Testis (tissue), 3 donors: Measurements from ENCODE around the gene TMEM91. TPM values are rescaled to one million over a fixed set of nuclear protein-coding genes. Genes with fewer than 3 reads are reported as not detected.

Experiments used
- DNase-seq: peaks from one replicate; pipeline ENCODE4 v3.0.0-alpha.2; 2019
- H3K27ac ChIP-seq, 2 donors: fragments of 200-600 bp; sonication (generic); one replicate each; pipeline ENCODE4 v1.5.1; 2019
- H3K27me3 ChIP-seq: fragments of 200-600 bp; sonication (generic); one replicate; pipeline ENCODE4 v1.5.1; 2019
- H3K36me3 ChIP-seq: fragments of 200-600 bp; sonication (generic); one replicate; pipeline ENCODE4 v1.5.1; 2017; ENCODE audit warnings: low read depth; ENCODE audit errors: missing control alignments
- H3K4me1 ChIP-seq: fragments of 200-600 bp; sonication (generic); one replicate; pipeline ENCODE4 v1.5.1; 2019
- H3K4me3 ChIP-seq, 2 donors: fragments of 200-600 bp; sonication (generic); one replicate each; pipeline ENCODE4 v1.5.1; 2017 to 2019
- H3K9me3 ChIP-seq: fragments of 200-600 bp; sonication (generic); one replicate; pipeline ENCODE4 v1.5.1; 2017
- CTCF ChIP-seq, 3 experiments: fragments of 450-650 bp in 2 of 3; fragments of 200-600 bp in 1 of 3; sonication (generic) in 1 of 3; IDR thresholded peaks; one replicate each; pipeline ENCODE4 v1.5.1; 2016 to 2019; ENCODE audit warnings: antibody characterized with exemption in 3 of 3, mild to moderate bottlenecking in 2 of 3, moderate library complexity in 1 of 3
- POLR2A ChIP-seq: fragments of 450-650 bp; IDR thresholded peaks from one replicate; pipeline ENCODE4 v1.6.1; 2017; ENCODE audit warnings: antibody characterized with exemption, mild to moderate bottlenecking, moderate library complexity
- WGBS, 2 donors: methylation state at CpG; one replicate each; pipeline ENCODE4 v1.1.5; 2018; 5-methylcytosine and 5-hydroxymethylcytosine counted together
- intact Hi-C: fragments of 100-400 bp; cut with DNase I; formaldehyde crosslinking; loops from one replicate; pipeline ENCODE4 v1.15.1; 2023; ENCODE audit warnings: low total_unique reads
- polyA plus RNA-seq: library from polyadenylated mRNA; stranded (reverse); fragments of 350-450 nt; fragmentation: Illumina TruSeq; extraction: RNeasy Lipid Tissue Mini Kit (QIAGEN cat#74804); gene quantifications from one replicate; pipeline ENCODE4 v1.2.3, GENCODE V29; 2014; ENCODE audit warnings: low read depth, low replicate concordance; ENCODE audit not compliant: insufficient read depth
- total RNA-seq, 2 donors: library from RNA; depleted of rRNA; stranded (reverse); fragments of >200 nt; gene quantifications; one replicate each; pipeline ENCODE4 v1.2.3, GENCODE V29; 2016

The TMEM91 gene
- total and polyA plus RNA-seq, 3 donors from 2014 or later: 17.0 to 33.2 (median 32.9) TPM

DNA sequence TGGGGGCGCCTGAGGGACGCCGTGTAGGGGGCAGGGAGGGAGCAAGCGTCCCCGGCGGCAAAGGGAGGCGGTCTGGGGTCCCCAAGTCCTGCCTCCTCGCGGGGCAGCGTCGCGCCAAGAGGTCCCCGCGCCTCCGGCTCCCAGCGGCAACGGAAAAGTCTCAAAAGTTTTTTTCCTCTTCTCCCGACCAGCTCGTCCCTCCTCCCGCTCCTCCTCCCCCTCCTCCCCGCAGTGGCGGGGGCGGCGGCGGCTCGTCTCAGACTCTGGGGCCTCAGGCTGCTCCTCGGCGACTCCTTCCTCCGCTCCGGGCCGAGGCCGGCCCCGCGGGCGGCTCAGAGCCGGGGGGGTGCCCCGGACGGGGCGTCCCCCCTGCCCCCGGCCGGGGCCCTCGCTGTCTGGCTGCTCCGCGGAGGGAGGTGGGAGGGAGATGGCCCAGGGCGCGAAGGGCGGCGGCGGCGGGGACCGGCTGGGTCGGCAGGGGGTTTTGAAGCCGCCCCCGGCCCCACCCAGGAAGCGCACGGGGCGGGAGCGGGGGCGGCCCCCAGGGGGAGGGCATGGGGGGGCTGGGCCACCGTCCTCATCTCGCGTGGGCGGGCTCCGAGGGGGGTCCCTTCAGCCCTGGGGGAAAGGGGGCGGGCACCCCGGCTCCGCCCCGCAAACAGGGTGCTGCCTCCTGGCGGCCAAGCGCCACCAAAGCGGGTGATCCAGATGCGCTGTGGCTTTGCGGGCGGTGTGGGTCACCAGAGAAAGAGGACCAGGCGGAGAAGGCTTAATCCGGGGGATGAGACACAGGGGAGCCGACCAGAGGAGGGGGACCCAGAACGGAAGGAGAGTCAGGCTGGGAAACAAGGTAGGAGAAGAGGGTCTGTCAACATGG lies 22.6 kb upstream of the TMEM91 start, which contains the start of gene TGFB1:
TGFB1 (minus strand) TSS at position 457 of the 877 bp plus-strand sequence. CDS start 878 bp downstream, outside the sequence.
- peak within 1 kb of the TSS; percentile 68 to 69 for H3K4me3 ChIP-seq
- peak; percentile 83 for DNase-seq
- no peaks in the 10 kb centered on the region for H3K9me3 ChIP-seq
- peak within 1 kb of the TSS; percentile 52 to 91 for H3K27ac ChIP-seq
- TF ChIP-seq POLR2A (no peak), CTCF (IDR thresholded peaks at IDR 0.05) (peak; percentile 48 to 87 (median 81))
- H3K27me3 ChIP-seq: no peaks in the 10 kb centered on the region
- intact Hi-C loops: no loop called here
- WGBS, 2 donors: 0 to 1% methylated on average over 18 to 76 of the region's 78 CpGs
- H3K36me3 ChIP-seq: no peaks in the 10 kb centered on the region
- peaks cover 8% of the 10 kb centered on the region for H3K4me1 ChIP-seq

DNA sequence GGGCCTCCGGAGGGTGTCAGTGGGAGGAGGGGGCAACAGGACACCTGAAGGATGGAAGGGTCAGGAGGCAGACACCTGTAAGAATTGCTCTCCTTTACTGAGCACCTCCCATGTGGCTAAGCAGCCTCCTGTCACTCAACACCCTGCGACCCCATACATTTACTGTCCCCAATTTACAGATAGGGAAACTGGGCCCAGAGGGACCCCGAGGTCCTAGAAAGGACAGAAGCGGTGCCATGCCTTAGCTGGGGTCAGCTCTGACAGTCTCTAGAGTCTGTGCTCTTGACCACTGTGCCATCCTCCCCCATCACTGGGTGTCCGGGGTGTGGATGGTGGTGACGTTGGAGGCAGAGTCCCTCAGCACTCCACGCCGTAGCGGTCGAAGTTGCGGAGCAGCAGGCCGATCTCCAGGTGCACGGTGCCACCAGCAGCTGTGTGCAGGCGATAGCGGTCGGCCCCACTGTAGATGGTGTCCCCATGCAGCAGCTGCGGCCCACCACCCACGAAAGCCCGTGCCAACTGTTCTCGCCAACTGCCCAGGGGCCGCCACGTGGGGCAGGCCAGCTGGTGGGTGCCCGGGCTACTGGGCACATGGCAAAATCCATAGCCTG lies 21.9 kb upstream of the TMEM91 start:
- H3K4me1 ChIP-seq: peaks cover 8% of the 10 kb centered on the region
- intact Hi-C loops: no loop called here
- H3K36me3 ChIP-seq: no peaks in the 10 kb centered on the region
- WGBS, 2 donors: 64 to 87% methylated on average over 14 to 23 of the region's 23 CpGs
- no peaks in the 10 kb centered on the region for H3K27me3 ChIP-seq
- H3K27ac ChIP-seq: peak overlapping the region; percentile 52 to 91
- no peaks in the 10 kb centered on the region for H3K9me3 ChIP-seq
- DNase-seq: no peak
- peak overlapping the region in 1 of 2 donors; percentile 69 for H3K4me3 ChIP-seq
- TF ChIP-seq POLR2A (no peak), CTCF (IDR thresholded peaks at IDR 0.05) (no peak)

DNA sequence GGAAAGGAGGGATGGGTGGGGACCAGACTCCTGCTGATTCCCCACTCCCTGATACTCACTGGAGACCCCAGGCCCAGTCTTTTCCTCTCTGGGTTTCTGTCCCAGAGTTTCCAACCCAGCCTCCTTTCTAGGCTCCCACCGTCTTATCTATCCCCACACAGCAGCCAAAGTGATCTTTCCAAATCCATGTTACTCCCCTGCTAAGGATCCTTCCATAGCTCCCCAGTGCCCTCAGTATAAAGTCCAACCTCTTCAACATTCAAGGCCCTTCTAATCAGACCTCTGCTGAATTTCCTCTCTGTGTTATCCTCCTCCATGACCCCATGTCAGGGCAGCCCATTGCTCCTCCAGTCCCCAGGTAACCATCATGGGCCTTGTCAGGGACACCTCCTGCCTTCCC lies 21.3 kb upstream of the TMEM91 start:
- Histone ChIP-seq H3K27ac (no peak overlapping the region), H3K9me3 (no peaks in the 10 kb centered on the region), H3K27me3 (no peaks in the 10 kb centered on the region), H3K4me1 (peaks cover 8% of the 10 kb centered on the region), H3K4me3 (no peak overlapping the region), H3K36me3 (no peaks in the 10 kb centered on the region)
- 79 to 96% methylated on average over 1 of the region's 1 CpG for WGBS, 2 donors
- TF ChIP-seq CTCF (IDR thresholded peaks at IDR 0.05): no peak
- no peak for TF ChIP-seq POLR2A
- intact Hi-C loops: no loop called here
- no peak for DNase-seq

GRCh38 chr19:41355802-41356201 lies 20.5 kb upstream of the TMEM91 start:
- Histone ChIP-seq H3K27ac (no peak overlapping the region), H3K27me3 (no peaks in the 10 kb centered on the region), H3K36me3 (no peaks in the 10 kb centered on the region), H3K9me3 (no peaks in the 10 kb centered on the region), H3K4me1 (peaks cover 4% of the 10 kb centered on the region), H3K4me3 (no peak overlapping the region)
- DNase-seq: no peak
- intact Hi-C loops: no loop called here
- TF ChIP-seq CTCF (IDR thresholded peaks at IDR 0.05): no peak
- TF ChIP-seq POLR2A: no peak
- WGBS, 2 donors: 82 to 86% methylated on average over 3 of the region's 3 CpGs
